GM23248 (cell line): ENCODE data around the gene CTSE. TPM values are rescaled to one million over a fixed set of nuclear protein-coding genes. Genes with fewer than 3 reads are reported as not detected.

Experiments used
- DNase-seq: peaks from one replicate; pipeline ENCODE4 v3.0.0-alpha.2; 2015
- H2AFZ ChIP-seq: fragments of 200-600 bp; sonication (generic); 2 replicates; pipeline ENCODE4 v1.6.1; 2016; ENCODE audit warnings: antibody characterized with exemption
- H3F3A ChIP-seq: fragments of 200-600 bp; sonication (generic); 2 replicates; pipeline ENCODE4 v1.6.1; 2016; ENCODE audit warnings: mild to moderate bottlenecking, antibody characterized with exemption, mixed run types; ENCODE audit not compliant: insufficient read depth
- H3K27ac ChIP-seq: fragments of 200-600 bp; sonication (generic); 2 replicates; pipeline ENCODE4 v1.5.1; 2016; ENCODE audit warnings: mild to moderate bottlenecking
- H3K27me3 ChIP-seq: fragments of 200-600 bp; sonication (generic); replicated peaks from 2 replicates; pipeline ENCODE4 v1.6.1; 2016; ENCODE audit warnings: mild to moderate bottlenecking; ENCODE audit not compliant: insufficient read depth
- H3K36me3 ChIP-seq: fragments of 200-600 bp; sonication (generic); 2 replicates; pipeline ENCODE4 v1.6.1; 2016; ENCODE audit warnings: low read depth, mild to moderate bottlenecking
- H3K4me1 ChIP-seq: fragments of 200-600 bp; sonication (generic); 2 replicates; pipeline ENCODE4 v1.6.1; 2016; ENCODE audit warnings: mild to moderate bottlenecking; ENCODE audit not compliant: insufficient read depth
- H3K4me2 ChIP-seq: fragments of 200-600 bp; sonication (generic); one replicate; pipeline ENCODE4 v1.6.1; 2016; ENCODE audit warnings: mild to moderate bottlenecking; ENCODE audit not compliant: unreplicated experiment
- H3K4me3 ChIP-seq: fragments of 200-600 bp; sonication (generic); 2 replicates; pipeline ENCODE4 v1.5.1; 2016; ENCODE audit warnings: mild to moderate bottlenecking
- H3K79me2 ChIP-seq: fragments of 200-600 bp; sonication (generic); 2 replicates; pipeline ENCODE4 v1.6.1; 2016; ENCODE audit warnings: mild to moderate bottlenecking; ENCODE audit not compliant: insufficient read depth
- H3K9ac ChIP-seq: fragments of 200-600 bp; sonication (generic); 2 replicates; pipeline ENCODE4 v1.6.1; 2016; ENCODE audit warnings: mild to moderate bottlenecking
- H3K9me2 ChIP-seq: fragments of 200-600 bp; sonication (generic); 2 replicates; pipeline ENCODE4 v1.6.1; 2016; ENCODE audit warnings: mixed run types, mild to moderate bottlenecking, moderate library complexity; ENCODE audit not compliant: insufficient read depth
- H3K9me3 ChIP-seq: fragments of 200-600 bp; sonication (generic); one replicate; pipeline ENCODE4 v1.6.1; 2017; ENCODE audit warnings: low read depth
- H4K20me1 ChIP-seq: fragments of 200-600 bp; sonication (generic); 2 replicates; pipeline ENCODE4 v1.6.0; 2016; ENCODE audit not compliant: insufficient read depth
- EZH2 ChIP-seq: fragments of 200-600 bp; sonication (generic); IDR thresholded peaks from 2 replicates; pipeline ENCODE4 v1.6.1; 2018; ENCODE audit warnings: antibody characterized with exemption, mild to moderate bottlenecking; ENCODE audit not compliant: insufficient read depth, poor library complexity, severe bottlenecking
- EZH2phosphoT487 ChIP-seq: fragments of 200-600 bp; sonication (generic); IDR thresholded peaks from 2 replicates; pipeline ENCODE4 v1.6.1; 2018; ENCODE audit warnings: antibody characterized with exemption, moderate library complexity, mild to moderate bottlenecking, low read depth; ENCODE audit not compliant: insufficient read depth
- WGBS, 2 experiments: methylation state at CpG; one replicate each; pipeline ENCODE4 v1.1.6; 2015 to 2017; ENCODE audit warnings: low lambda C conversion rate in 2 of 2, low coverage in 1 of 2; ENCODE audit errors: missing lambda C conversion rate in 2 of 2; 5-methylcytosine and 5-hydroxymethylcytosine counted together
- in situ Hi-C: fragments of 300-500 bp; cut with MboI; formaldehyde crosslinking; loops from 2 replicates; pipeline ENCODE4 v1.15.0; 2020
- polyA plus RNA-seq: library from polyadenylated mRNA; unstranded; fragments of >200 nt; fragmentation: Nextera tagmentation; extraction: Ambion mirVana; gene quantifications from 2 replicates; pipeline ENCODE4 v1.2.1, GENCODE V29; 2016
- total RNA-seq: library from RNA; depleted of rRNA; stranded (reverse); fragments of >200 nt; shearing (Covaris generic); gene quantifications from 2 replicates; pipeline ENCODE4 v1.2.3, GENCODE V29; 2014

The CTSE gene
- total and polyA plus RNA-seq, 2 experiments from 2014 or later = not detected

DNA sequence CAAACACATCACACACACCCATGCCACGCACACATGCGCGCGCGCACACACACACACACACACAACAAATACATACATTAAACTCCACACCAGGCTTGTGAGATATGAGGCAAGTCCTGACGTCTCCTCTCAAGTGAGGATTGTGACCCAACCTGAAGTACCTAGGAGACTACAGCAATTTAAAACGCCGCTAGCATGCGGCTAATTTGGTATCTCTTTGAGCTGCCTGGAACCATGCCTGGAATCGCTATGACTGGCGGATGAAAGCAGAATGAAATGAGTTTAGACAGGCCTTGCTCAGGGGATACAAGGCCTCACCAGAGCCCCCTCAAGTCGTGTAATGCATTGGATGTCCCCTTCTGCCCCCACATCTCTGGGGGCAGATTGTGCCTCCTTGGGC, 18.9 kb downstream of the CTSE start:
- Histone ChIP-seq H3K4me3 (no peak overlapping the region), H3K4me2 (no peak overlapping the region), H3K9me3 (no peaks in the 10 kb centered on the region), H4K20me1 (no peaks in the 10 kb centered on the region), H3K9me2 (no peaks in the 10 kb centered on the region), H2AFZ (no peak overlapping the region), H3K27me3 (no peaks in the 10 kb centered on the region), H3K27ac (no peak overlapping the region), H3K36me3 (no peaks in the 10 kb centered on the region), H3K79me2 (0 out of 2 replicates have a peak, but pooled peaks cover 4% of the 10 kb centered on the region), H3F3A (peaks cover 26% of the 10 kb centered on the region), H3K4me1 (peaks cover 40% of the 10 kb centered on the region), H3K9ac (no peak overlapping the region)
- 95 to 97% methylated on average over 12 of the region's 12 CpGs for WGBS, 2 experiments
- TF ChIP-seq EZH2phosphoT487 = no peak
- TF ChIP-seq EZH2 = no peak
- in situ Hi-C loops = no loop called here
- DNase-seq = no peak

DNA sequence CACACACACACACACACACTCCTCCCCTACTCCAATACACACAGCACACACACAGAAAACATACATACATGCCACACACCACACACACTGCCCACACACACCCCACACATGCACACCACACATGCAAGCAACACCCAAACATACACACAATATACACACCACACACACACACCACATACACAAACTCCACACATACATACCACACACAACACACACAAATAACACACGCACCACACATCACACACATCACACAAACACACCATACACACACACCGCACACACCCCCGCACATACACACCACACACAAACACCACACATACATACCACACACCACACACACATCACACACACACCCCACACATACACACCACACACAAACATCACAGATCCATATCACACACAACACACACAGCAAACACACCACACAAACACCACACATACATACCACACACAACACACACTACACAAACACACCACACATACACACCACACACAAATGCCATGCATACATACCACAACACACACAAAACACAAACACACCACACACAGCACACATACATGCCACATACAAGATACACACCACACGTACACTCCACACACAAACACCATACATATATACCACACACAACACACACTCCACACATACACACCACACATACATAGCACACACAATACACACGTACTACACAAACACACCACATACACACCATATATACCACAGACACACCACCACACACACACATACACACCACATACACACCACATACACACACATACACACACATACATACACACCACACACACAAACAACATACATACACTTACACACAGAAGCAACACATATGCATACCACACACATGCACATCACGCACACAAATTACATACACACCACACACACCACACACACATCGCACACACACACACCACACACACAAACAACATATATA, 19.6 kb downstream of the CTSE start:
- in situ Hi-C loops = no loop called here
- peak overlapping the region; percentile 83 for H3K4me2 ChIP-seq
- peaks cover 29% of the 10 kb centered on the region for H3F3A ChIP-seq
- H3K4me1 ChIP-seq = peaks cover 40% of the 10 kb centered on the region
- no peaks in the 10 kb centered on the region for H3K9me2 ChIP-seq
- no peaks in the 10 kb centered on the region for H3K27me3 ChIP-seq
- peak overlapping the region; percentile 81 for H2AFZ ChIP-seq
- WGBS, 2 experiments = 87 to 93% methylated on average over 6 to 7 of the region's 7 CpGs
- DNase-seq = no peak
- TF ChIP-seq EZH2phosphoT487 = no peak
- no peak for TF ChIP-seq EZH2
- no peak overlapping the region; the same call in 1 of the 2 replicates for H3K4me3 ChIP-seq
- no peaks in the 10 kb centered on the region for H4K20me1 ChIP-seq
- peak overlapping the region; percentile 80 for H3K9ac ChIP-seq
- H3K27ac ChIP-seq = peak overlapping the region; percentile 92
- no peaks in the 10 kb centered on the region for H3K36me3 ChIP-seq
- peaks cover 8% of the 10 kb centered on the region for H3K79me2 ChIP-seq
- no peaks in the 10 kb centered on the region for H3K9me3 ChIP-seq

DNA sequence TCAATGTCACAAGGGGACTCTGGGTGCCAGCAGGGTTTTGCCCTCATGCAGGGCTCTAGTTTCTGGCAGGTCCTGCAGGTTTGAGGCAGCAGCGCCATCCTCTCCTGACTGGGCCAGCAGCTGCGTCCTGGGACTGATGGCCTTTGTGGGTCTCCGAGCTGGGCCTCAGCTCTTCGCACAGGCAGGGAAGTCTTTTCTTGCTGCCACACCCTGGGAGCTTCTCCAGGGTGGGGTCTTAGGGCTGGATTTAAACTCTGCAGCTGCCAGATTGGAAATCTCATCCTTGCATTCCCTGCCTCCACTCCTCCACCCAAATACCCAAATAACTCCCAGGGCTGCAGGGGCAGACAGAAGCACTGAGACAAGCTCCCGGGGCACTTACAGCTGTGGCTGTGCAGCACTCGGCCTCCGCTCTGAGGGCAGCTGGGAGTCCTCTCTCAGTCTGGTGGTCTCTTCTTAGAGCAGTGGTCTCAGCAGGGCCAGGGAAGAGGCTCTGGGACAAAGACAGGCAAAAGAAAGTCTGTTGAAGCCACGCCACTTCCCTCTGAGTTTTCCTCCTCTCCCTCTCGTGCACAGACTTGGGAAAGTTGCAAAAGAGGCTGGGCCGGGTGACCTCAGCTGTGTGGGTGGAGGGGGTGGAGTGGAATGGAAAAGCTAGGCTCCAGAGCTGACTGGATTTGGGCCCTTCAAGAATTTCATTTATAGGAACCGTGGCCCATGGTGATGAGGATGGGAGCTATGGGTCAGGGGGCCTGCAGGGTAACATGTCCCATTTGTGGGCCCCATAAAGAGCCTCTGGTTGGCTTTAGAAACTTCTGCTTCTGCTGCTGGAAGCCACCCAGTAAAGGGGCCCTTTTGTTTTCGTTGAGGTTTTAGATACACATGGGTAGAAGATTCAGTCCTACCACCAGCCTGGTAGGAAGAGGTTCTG, 20.6 kb downstream of the CTSE start, which contains the start of gene RAB7B:
RAB7B (minus strand) TSS at position 525 of the 931 bp plus-strand sequence. CDS start 9,260 bp downstream, outside the sequence.
- peak within 1 kb of the TSS; percentile 81 for H2AFZ ChIP-seq
- H3K36me3 ChIP-seq = no peaks in the 10 kb centered on the region
- 5 to 7% methylated on average over 11 to 12 of the region's 12 CpGs for WGBS, 2 experiments
- H3K9me2 ChIP-seq = no peaks in the 10 kb centered on the region
- H3K79me2 ChIP-seq = peaks cover 18% of the 10 kb centered on the region
- peak; percentile 92 for DNase-seq
- peak within 1 kb of the TSS; percentile 67 for H3K4me3 ChIP-seq
- peaks cover 29% of the 10 kb centered on the region for H3F3A ChIP-seq
- no peaks in the 10 kb centered on the region for H3K9me3 ChIP-seq
- peak within 1 kb of the TSS; percentile 92 for H3K27ac ChIP-seq
- in situ Hi-C loops = no loop called here
- peaks cover 40% of the 10 kb centered on the region for H3K4me1 ChIP-seq
- no peak for TF ChIP-seq EZH2
- TF ChIP-seq EZH2phosphoT487 = no peak
- peak within 1 kb of the TSS; percentile 80 for H3K9ac ChIP-seq
- no peaks in the 10 kb centered on the region for H4K20me1 ChIP-seq
- H3K27me3 ChIP-seq = no peaks in the 10 kb centered on the region
- peak within 1 kb of the TSS; percentile 83 for H3K4me2 ChIP-seq

DNA sequence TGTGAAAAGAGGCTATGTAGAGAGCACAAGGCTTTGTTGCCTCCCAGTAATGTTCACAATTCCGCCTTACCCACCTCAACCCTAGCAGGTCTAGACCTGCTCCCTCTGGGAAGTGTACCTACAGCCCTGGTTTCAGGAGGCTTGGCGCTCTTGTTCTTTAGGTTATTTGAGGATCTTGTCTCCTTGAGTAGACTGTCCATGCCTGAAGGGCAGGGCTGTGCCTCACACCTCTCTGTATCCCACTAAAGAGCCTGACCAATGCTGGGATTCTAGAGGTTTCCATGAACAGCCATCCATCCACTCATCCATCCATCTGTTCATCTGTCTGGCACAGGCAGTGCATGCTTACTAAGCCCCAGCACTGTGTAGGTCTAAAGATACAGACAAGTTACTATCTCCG, 21.5 kb downstream of the CTSE start:
- Histone ChIP-seq H4K20me1 (no peaks in the 10 kb centered on the region), H3K4me3 (peak overlapping the region; percentile 67), H3K27me3 (no peaks in the 10 kb centered on the region), H3K27ac (peak overlapping the region; percentile 92), H3F3A (peaks cover 29% of the 10 kb centered on the region), H3K9ac (peak overlapping the region; percentile 80), H3K4me2 (peak overlapping the region; percentile 83), H3K4me1 (peaks cover 40% of the 10 kb centered on the region), H3K9me2 (no peaks in the 10 kb centered on the region), H2AFZ (no peak overlapping the region), H3K9me3 (no peaks in the 10 kb centered on the region), H3K79me2 (peaks cover 20% of the 10 kb centered on the region), H3K36me3 (no peaks in the 10 kb centered on the region)
- WGBS, 2 experiments = 88 to 97% methylated on average over 3 of the region's 3 CpGs
- in situ Hi-C loops = no loop called here
- TF ChIP-seq EZH2 (no peak), EZH2phosphoT487 (no peak)
- peak; percentile 20 for DNase-seq
